ENCODE results near the gene ALKBH6. TPM values are rescaled to one million over a fixed set of nuclear protein-coding genes. Genes with fewer than 3 reads are reported as not detected.
A peak's percentile ranks its signal among the peaks of the same experiment; 100 is the strongest.

The ALKBH6 gene
- total RNA-seq = 6.6 TPM

DNA sequence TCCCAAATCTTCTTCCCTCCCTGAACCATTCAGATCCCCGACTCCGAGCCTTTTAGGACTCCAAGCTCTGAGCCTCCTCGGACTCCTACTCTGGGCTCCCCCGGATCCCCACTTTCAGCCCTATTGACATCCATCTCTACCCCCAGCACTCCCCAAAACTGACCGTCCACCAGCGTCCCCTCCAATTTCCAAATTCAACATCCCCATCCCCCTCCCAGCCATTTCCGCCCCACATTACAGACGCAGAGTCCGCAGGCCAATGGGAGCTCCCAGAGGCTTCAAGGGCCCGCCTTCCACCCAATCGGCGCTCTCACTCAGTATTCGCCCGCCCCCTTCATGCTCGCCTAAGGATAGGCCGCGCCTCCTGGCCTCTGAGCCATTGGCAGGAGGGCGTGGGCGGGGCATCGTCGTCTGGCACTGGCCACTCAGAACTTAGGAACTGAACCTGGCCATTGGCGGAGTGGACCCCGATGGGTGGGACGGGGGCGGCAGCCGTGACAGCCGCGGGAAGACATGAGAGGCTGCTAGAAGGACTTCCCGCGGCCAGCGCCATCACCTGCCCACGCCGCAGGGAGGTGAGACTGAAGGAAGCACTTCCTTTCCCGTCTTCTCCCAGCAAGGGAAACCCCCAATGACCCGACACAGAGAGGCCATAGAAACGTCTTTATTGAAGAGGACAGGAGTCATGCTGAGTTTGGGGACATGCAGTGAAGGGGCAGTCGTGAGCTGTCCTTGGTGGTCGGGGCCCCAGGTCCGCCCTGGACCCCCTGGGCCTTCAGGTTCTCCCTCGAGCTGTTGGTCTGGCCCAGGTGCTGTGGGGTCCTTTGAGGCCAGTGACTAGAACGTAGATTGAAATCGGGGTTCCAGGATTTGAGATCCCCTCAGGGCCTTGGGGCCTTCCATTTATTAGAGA, at the start of gene ALKBH6:
TSS of gene ALKBH6 (minus strand) at position 202 of the 913 bp plus-strand sequence. CDS start 816 bp downstream, outside the sequence.
- H3K4me3 ChIP-seq (ENCODE audit: low read length) = peak within 1 kb of the TSS; percentile 58
- no peaks in the 10 kb centered on the region for H3K9me3 ChIP-seq (ENCODE audit: low read depth, low read length)
- H3K4me1 ChIP-seq (ENCODE audit: insufficient read depth, low read length) = peaks cover 23% of the 10 kb centered on the region
- no peaks in the 10 kb centered on the region for H3K27me3 ChIP-seq (ENCODE audit: insufficient read depth, low read length)

DNA sequence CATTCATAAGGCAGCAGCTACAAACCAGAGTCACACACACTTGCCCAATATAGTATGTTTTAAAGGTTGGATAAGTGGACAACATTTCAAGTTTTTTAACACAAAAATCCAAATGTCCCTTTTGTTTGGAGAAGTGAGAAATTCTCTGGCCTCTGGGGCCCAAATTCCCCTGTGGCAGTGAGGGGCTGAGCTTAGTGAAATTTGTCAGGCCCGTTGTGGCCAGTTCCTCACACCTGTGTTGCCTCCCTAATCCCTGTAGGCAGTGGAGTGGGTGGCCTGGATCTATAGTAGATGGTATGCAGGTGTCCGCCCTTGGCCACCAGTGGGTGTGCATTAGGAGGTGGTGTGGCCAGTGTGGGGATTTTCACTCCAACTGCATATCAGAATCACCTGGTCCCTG, 47.4 kb upstream of the ALKBH6 start:
- Histone ChIP-seq H3K27me3 (ENCODE audit: insufficient read depth, low read length) (no peaks in the 10 kb centered on the region), H3K4me3 (ENCODE audit: low read length) (no peak overlapping the region), H3K4me1 (ENCODE audit: insufficient read depth, low read length) (peaks cover under 1% of the 10 kb centered on the region), H3K9me3 (ENCODE audit: low read depth, low read length) (no peaks in the 10 kb centered on the region)

DNA sequence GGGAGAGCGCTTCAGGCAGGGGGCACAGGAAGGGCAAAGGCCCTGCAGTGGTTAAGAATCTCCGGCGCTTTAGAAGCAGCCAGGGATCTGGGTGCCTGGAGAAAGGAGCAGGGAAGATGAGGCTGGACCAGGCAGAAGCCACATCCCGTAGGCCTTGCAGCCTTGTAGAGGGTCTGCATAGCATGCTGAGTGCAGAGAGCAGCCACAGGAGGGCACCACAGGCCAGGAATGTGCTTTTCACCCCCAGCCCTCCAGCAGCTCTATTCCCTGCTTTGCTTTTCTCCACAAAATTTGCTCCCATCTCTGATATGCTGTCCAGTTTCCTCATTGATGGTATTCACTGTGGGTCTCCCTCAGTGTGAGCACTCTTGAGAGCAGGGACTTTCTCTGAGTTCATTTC, 46.4 kb upstream of the ALKBH6 start:
- Histone ChIP-seq H3K4me1 (ENCODE audit: insufficient read depth, low read length) (peaks cover 10% of the 10 kb centered on the region), H3K27me3 (ENCODE audit: insufficient read depth, low read length) (no peaks in the 10 kb centered on the region), H3K9me3 (ENCODE audit: low read depth, low read length) (no peaks in the 10 kb centered on the region), H3K4me3 (ENCODE audit: low read length) (no peak overlapping the region)

DNA sequence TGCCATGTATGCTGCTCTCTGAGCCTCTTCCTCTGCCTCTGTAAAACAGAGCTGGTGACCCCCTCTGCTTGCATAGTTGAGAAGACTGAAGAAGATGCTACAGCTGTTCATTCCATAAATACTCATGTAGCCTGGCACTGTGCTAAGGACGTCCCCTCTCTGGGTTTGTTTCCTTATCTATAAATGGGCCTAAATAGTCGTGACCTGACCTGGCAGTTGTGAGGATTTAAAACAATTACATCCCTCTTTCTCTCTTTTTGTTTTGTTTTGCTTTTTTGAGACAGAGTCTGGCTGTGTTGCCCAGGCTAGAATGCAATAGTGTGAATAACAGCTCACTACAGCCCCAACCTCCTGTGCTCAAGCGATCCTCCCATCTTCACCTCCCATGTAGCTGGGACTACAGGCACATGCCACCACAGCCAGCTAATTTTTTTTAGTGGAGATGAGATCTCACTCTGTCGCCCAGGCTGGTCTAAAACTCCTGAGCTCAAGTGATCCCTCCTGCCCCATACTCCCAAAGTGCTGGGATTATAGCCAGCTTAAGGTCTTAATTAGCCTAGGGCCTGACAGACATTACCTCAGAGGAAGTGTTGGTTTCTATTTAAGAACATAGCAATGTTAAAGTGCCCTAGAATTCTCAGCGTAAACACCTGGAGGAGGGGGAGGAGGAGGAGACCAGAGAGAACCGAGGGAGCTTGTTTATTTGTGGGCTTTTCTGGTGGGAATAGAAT, 45.3 kb upstream of the ALKBH6 start:
- Histone ChIP-seq H3K4me3 (ENCODE audit: low read length) (no peak overlapping the region), H3K27me3 (ENCODE audit: insufficient read depth, low read length) (no peaks in the 10 kb centered on the region), H3K4me1 (ENCODE audit: insufficient read depth, low read length) (peaks cover 16% of the 10 kb centered on the region), H3K9me3 (ENCODE audit: low read depth, low read length) (no peaks in the 10 kb centered on the region)

DNA sequence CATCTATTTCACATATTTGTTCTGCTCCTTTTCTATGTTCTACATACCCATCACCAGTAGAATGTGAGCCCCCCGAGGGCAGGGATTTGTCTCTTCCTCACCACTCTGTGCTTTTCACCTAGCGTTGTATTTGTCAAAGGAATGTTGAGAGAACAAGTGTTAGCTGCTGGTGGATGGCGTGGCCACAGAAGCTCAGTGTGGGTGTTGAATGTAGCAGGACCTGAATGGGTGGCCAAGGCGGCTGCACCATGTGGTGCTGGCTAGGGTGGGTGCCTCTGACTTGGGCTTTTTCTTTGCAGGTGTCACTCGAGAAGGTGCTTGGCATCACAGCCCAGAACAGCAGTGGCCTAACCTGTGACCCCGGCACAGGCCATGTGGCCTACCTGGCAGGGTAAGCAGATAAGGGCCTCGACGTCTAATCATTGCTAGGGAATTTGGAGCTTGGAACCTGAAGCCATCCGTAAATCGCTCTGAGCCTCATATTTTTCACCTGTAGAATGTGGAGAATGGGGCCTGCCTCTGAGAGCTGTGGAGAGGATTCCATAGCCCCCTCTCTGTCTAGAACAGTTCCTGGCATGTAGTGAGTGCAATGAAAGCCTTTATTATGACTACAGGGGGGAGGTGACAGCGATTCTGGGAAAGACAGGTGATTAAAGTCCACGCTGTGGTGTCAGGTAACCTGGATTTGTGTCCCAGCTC, 44.6 kb upstream of the ALKBH6 start:
- Histone ChIP-seq H3K9me3 (ENCODE audit: low read depth, low read length) (no peaks in the 10 kb centered on the region), H3K27me3 (ENCODE audit: insufficient read depth, low read length) (no peaks in the 10 kb centered on the region), H3K4me3 (ENCODE audit: low read length) (no peak overlapping the region)

DNA sequence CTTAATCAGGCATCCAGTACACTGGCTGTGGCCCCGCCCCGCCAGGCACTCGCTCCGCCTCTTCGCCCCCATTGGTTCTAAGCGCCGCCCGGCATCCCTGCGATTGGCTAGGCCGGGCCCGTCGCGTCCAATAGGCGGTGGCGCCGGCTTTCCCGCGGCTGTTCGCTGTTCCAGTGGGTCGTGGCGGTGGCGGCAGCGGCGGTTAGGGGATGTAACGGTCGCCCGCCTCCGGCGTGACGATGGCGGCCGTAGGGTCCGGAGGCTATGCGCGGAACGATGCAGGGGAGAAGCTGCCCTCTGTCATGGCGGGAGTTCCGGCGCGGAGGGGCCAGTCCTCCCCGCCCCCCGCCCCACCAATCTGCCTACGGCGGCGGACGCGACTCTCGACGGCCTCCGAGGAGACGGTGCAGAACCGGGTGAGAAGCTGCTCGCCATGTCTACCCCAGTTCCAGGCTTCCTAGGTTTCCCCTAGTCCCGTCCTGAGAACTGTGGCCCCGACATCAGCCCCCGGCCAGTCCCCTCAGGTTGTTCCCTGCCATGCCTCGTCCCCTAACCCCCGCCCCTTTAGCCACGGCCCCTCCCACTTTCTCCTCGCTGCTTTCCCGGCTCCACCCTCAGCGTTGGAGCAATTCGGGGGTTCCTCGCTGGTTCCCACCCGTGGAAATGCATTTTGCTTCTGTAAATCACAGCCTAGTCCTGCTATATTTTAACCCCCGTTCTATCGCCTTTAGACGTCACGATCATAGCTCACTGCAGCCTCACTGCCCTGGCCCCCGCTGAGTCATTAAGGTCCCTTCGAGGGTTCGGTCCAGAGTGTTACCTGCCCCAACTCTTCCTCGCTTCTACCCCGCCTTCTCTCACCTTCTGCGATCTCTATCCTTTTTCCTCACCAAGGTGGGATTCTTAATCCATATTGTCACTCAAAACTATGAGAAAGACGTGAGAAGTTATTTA, 41.0 kb upstream of the ALKBH6 start, which contains the start of gene WDR62:
TSS of gene WDR62 (plus strand) at position 165 of the 954 bp plus-strand sequence. CDS start at position 240, 75 bp downstream.
- Histone ChIP-seq H3K4me3 (ENCODE audit: low read length) (peak within 1 kb of the TSS; percentile 72), H3K4me1 (ENCODE audit: insufficient read depth, low read length) (peaks cover 27% of the 10 kb centered on the region), H3K27me3 (ENCODE audit: insufficient read depth, low read length) (no peaks in the 10 kb centered on the region), H3K9me3 (ENCODE audit: low read depth, low read length) (no peaks in the 10 kb centered on the region)

More for the DNA sequence above, 44.6 kb upstream of the ALKBH6 start:
- peaks cover 17% of the 10 kb centered on the region for H3K4me1 ChIP-seq (ENCODE audit: insufficient read depth, low read length)

DNA sequence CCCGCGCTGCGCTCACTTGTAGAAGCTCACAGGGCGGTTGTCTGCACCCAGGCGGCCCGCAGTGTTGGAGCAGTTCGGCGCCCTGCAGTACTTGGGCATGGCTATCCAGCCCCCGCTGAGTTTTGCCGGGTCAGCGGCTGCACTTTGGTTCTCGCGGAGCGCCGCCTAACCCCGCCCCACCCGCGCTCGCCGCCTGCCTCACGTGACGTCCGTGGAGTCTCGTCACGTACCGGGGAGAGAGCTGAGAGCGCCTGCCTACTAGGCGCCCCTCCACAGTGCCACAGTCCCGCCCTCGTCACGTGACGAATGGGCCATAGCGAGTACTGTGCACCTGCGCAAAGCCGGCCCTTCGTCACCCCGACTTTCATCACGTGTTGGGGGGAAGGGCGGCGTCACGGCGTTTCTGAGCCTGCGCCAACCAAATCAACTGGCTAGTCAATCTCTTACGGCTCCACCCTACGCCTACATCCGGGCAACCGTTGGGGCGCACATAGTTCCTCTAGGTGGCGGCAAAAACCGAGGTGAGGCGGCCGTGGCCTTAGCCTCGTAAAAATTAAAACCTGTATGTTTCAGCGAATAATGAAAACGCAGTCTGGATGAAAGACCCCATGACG, 40.2 kb upstream of the ALKBH6 start, which contains the start of gene THAP8:
TSS of gene THAP8 (minus strand) at position 167 of the 614 bp plus-strand sequence. CDS start at position 99, 68 bp downstream.
- peaks cover 27% of the 10 kb centered on the region for H3K4me1 ChIP-seq (ENCODE audit: insufficient read depth, low read length)
- H3K4me3 ChIP-seq (ENCODE audit: low read length) = peak within 1 kb of the TSS; percentile 72
- H3K27me3 ChIP-seq (ENCODE audit: insufficient read depth, low read length) = no peaks in the 10 kb centered on the region
- H3K9me3 ChIP-seq (ENCODE audit: low read depth, low read length) = no peaks in the 10 kb centered on the region

DNA sequence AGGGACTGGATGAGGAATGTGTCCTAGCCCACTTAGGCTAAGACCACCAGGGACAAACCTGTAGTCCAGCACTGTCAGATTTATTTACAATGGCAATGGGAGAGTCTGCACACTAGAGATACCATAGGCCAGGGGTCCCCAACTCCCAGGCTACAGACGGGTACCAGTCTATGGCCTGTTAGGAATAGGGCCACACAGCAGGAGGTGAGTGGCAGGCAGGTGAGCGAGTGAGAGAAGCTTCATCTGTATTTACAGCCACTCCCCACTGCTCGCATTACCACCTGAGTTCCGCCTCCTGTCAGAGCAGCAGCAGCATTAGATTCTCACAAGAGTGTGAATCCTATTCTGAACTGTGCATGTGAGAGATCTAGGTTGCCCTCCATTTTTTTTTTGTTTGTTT, 37.6 kb upstream of the ALKBH6 start:
- Histone ChIP-seq H3K4me1 (ENCODE audit: insufficient read depth, low read length) (peaks cover 27% of the 10 kb centered on the region), H3K9me3 (ENCODE audit: low read depth, low read length) (no peaks in the 10 kb centered on the region), H3K27me3 (ENCODE audit: insufficient read depth, low read length) (no peaks in the 10 kb centered on the region), H3K4me3 (ENCODE audit: low read length) (no peak overlapping the region)

DNA sequence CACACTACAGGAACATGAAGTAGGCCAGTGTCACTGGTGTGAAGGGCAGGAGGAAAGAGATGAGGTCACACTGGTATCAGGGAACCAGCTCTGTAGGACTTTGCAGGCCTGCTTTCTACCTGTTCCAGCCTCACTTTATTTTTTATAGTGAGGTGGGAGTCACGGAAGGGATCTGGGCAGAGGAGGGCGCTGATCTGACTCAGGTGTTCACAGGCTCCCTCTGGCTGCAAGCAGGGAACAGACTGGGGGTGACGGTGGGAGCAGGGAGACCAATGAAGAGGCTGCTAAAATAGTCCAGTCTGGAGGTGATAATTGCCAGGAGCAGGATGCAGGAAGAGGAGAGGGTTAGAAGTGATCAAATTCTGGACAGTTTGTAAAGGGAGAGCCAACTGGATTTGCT, 37.2 kb upstream of the ALKBH6 start:
- no peaks in the 10 kb centered on the region for H3K27me3 ChIP-seq (ENCODE audit: insufficient read depth, low read length)
- no peaks in the 10 kb centered on the region for H3K9me3 ChIP-seq (ENCODE audit: low read depth, low read length)
- no peak overlapping the region for H3K4me3 ChIP-seq (ENCODE audit: low read length)
- H3K4me1 ChIP-seq (ENCODE audit: insufficient read depth, low read length) = peaks cover 26% of the 10 kb centered on the region

DNA sequence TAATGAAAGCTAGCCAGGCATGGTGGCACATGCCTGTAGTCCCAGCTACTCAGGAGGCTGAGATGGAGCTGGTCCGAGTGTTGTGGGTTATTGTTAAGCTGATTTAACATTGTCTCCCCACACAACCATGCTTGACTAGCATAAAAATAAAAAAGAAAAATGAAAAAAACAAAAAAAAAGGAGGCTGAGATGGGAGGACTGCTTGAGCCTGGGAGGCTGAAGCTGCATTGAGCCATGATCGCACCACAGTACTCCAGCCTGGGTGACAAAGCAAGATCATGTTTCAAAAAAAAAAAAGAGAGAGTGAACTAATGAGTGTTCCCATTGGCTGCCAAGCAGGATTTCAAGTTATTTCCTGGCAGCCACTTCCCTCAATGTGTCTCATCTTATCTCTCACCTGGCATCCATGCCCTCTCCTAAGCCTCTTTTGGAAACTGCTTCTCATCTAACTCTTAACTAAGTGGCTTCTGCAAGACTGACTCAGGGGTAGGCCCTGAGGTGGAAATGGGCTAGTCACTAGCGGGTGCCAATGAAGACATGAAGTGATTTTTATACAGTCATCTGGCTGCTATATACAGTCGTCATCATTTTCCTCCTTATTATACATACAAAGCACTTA, 35.2 kb upstream of the ALKBH6 start:
- Histone ChIP-seq H3K4me3 (ENCODE audit: low read length) (no peak overlapping the region), H3K4me1 (ENCODE audit: insufficient read depth, low read length) (peaks cover 11% of the 10 kb centered on the region), H3K27me3 (ENCODE audit: insufficient read depth, low read length) (no peaks in the 10 kb centered on the region), H3K9me3 (ENCODE audit: low read depth, low read length) (no peaks in the 10 kb centered on the region)

DNA sequence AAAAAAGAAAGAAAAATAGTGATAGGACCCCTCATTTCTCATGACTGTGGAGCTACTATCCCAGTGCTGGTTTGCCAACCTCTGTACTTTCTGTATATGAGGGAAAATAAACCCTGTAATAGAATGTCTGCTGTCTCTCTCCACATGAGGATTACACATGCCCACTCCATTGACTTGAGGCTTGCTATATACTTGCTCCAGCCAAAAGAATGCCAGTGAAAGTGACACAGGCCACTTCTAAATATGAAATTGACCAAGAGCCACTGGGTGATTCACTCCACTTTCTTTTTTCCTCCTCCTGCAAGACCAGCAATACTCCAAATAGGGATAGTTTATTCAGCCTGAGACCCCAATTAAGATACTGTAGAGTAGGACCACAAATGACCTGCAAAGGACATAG, 33.8 kb upstream of the ALKBH6 start:
- Histone ChIP-seq H3K9me3 (ENCODE audit: low read depth, low read length) (no peaks in the 10 kb centered on the region), H3K4me3 (ENCODE audit: low read length) (no peak overlapping the region), H3K27me3 (ENCODE audit: insufficient read depth, low read length) (no peaks in the 10 kb centered on the region), H3K4me1 (ENCODE audit: insufficient read depth, low read length) (peaks cover 2% of the 10 kb centered on the region)

DNA sequence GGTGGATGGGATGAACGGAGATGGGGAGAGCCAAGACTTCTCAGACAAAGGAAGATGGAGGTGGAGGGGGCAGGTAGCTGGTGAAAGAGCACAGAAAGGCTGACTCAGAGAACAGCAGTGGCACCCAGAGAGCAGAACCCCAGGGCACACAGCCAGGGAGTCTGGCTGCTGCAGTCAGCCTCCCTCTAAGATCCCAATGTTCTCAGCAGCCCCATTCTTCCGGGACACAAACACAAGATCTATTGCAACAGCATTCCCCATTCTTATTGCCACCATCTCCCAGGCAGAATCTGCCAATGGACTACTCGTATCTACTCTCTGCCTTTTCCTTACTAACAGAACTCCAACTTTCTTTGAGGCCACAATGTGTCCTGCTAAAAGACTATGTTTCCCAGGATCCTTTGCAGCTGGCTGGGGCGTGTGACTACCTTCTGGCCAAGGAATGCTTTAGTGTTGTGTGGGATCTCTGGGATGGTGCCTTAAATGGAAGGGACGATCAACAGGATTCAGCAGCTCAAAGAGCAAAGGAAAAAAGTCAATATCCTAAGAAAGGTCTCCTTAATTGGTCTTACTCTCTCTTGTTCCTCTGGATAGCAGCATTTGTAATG, 32.5 kb upstream of the ALKBH6 start:
- Histone ChIP-seq H3K9me3 (ENCODE audit: low read depth, low read length) (no peaks in the 10 kb centered on the region), H3K4me3 (ENCODE audit: low read length) (no peak overlapping the region), H3K4me1 (ENCODE audit: insufficient read depth, low read length) (no peaks in the 10 kb centered on the region), H3K27me3 (ENCODE audit: insufficient read depth, low read length) (no peaks in the 10 kb centered on the region)

DNA sequence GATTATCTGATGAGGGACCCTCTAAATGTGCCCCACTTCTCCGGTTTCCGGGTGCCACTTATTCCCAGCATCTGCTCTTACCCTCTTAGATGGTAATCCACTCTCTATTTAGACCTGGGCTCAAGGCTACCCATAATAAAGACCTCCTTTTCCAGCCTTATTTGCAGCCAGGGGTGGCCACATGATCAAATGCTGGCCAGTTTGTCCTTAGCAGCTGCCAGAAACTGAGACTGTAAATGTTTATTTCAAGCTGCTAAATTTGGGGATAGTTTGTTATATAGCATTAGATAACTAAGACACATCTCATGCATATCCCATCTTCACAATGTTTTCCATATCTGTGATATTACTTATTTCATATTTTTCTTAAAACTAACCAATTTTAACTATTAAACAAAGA, 29.9 kb upstream of the ALKBH6 start:
- no peaks in the 10 kb centered on the region for H3K9me3 ChIP-seq (ENCODE audit: low read depth, low read length)
- H3K4me1 ChIP-seq (ENCODE audit: insufficient read depth, low read length) = no peaks in the 10 kb centered on the region
- no peak overlapping the region for H3K4me3 ChIP-seq (ENCODE audit: low read length)
- no peaks in the 10 kb centered on the region for H3K27me3 ChIP-seq (ENCODE audit: insufficient read depth, low read length)

Measured in mononuclear cell (primary cell).